ENCODE results near the gene CLUH. TPM values are rescaled to one million over a fixed set of nuclear protein-coding genes. Genes with fewer than 3 reads are reported as not detected.
"Not testable (repeated sequence)": the region's sequence is repeated elsewhere in the genome, so short reads cannot be mapped to it uniquely, and the experiment has no call there.

CLUH gene
- total RNA-seq, 2 experiments from 2014 or later, result 107 to 123 TPM

- peaks cover 48% of the 10 kb centered on the region for H3K36me3 Mint-ChIP-seq (ENCODE audit: low read depth)
Observed at GRCh38 chr17:2680961-2681360, 30.6 kb downstream of the CLUH start.

GRCh38 chr17:2679247-2679646, 32.3 kb downstream of the CLUH start:
- CTCF ChIA-PET; H3K27me3 Mint-ChIP-seq; ATAC-seq; DNase-seq; H3K4me1 Mint-ChIP-seq; H3K9me3 Mint-ChIP-seq (ENCODE audit: low read depth); H3K4me3 Mint-ChIP-seq; POLR2A ChIA-PET: not testable (repeated sequence)
- intact Hi-C loops (cut with DNase I, micrococcal nuclease), result loop anchor here in 1 of 2 experiments (10.0 kb wide), 2 partner anchors 164 to 194 kb away; partner anchors contain the start of gene METTL16
- Mint-ChIP-seq H3K27ac (peak overlapping the region; percentile 19), H3K36me3 (ENCODE audit: low read depth) (peaks cover 52% of the 10 kb centered on the region)

More at GRCh38 chr17:2680961-2681360, 30.6 kb downstream of the CLUH start:
- H3K4me3 Mint-ChIP-seq, result no peak overlapping the region
- DNase-seq, result no peak
- ATAC-seq, result no peak
- intact Hi-C loops (cut with DNase I, micrococcal nuclease), result no loop called here
- POLR2A ChIA-PET, result no interaction called here
- CTCF ChIA-PET, result no interaction called here
- H3K9me3 Mint-ChIP-seq (ENCODE audit: low read depth), result no peaks in the 10 kb centered on the region
- no peaks in the 10 kb centered on the region for H3K27me3 Mint-ChIP-seq
- no peaks in the 10 kb centered on the region for H3K4me1 Mint-ChIP-seq
- peak overlapping the region; percentile 59 for H3K27ac Mint-ChIP-seq

GRCh38 chr17:2672026-2672425, 39.5 kb downstream of the CLUH start:
- CTCF ChIA-PET, result interaction anchor here (1.3 kb wide), 1 partner anchor 289 kb away, joined by 4 read pairs; no protein-coding TSS in a partner anchor
- H3K9me3 Mint-ChIP-seq (ENCODE audit: low read depth), result no peaks in the 10 kb centered on the region
- ATAC-seq (no peak), DNase-seq (no peak)
- peaks cover 6% of the 10 kb centered on the region for H3K4me1 Mint-ChIP-seq
- intact Hi-C loops (cut with DNase I, micrococcal nuclease), result loop anchor here in 1 of 2 experiments (10.0 kb wide), 2 partner anchors 157 to 187 kb away; partner anchors contain the start of gene METTL16
- no peaks in the 10 kb centered on the region for H3K27me3 Mint-ChIP-seq
- no peak overlapping the region for H3K4me3 Mint-ChIP-seq
- H3K36me3 Mint-ChIP-seq (ENCODE audit: low read depth), result peaks cover 58% of the 10 kb centered on the region
- POLR2A ChIA-PET, result no interaction called here
- no peak overlapping the region for H3K27ac Mint-ChIP-seq

- POLR2A ChIA-PET; H3K27me3 Mint-ChIP-seq; intact Hi-C loops (cut with DNase I, micrococcal nuclease): not testable (repeated sequence)
Observed at GRCh38 chr17:2660410-2660809, 51.2 kb downstream of the CLUH start.

GRCh38 chr17:2659337-2659736, 52.2 kb downstream of the CLUH start:
- ChIA-PET CTCF (interaction anchor here (0.6 to 1.2 kb wide), 3 partner anchors 23 to 243 kb away, joined by 3 to 5 read pairs (median 4); no protein-coding TSS in a partner anchor), POLR2A (interaction anchor here (0.7 kb wide), 1 partner anchor 49 kb away, joined by 5 read pairs; no protein-coding TSS in a partner anchor)
- Mint-ChIP-seq H3K36me3 (ENCODE audit: low read depth) (peaks cover 23% of the 10 kb centered on the region), H3K4me1 (peaks cover 48% of the 10 kb centered on the region)
- H3K27me3 Mint-ChIP-seq; ATAC-seq; H3K27ac Mint-ChIP-seq; intact Hi-C loops (cut with DNase I, micrococcal nuclease); DNase-seq; H3K4me3 Mint-ChIP-seq; H3K9me3 Mint-ChIP-seq (ENCODE audit: low read depth): not testable (repeated sequence)

More at GRCh38 chr17:2660410-2660809, 51.2 kb downstream of the CLUH start:
- Mint-ChIP-seq H3K27ac (peak overlapping the region; percentile 37), H3K4me1 (peaks cover 44% of the 10 kb centered on the region), H3K36me3 (ENCODE audit: low read depth) (peaks cover 21% of the 10 kb centered on the region)
- H3K4me3 Mint-ChIP-seq; CTCF ChIA-PET; ATAC-seq; DNase-seq; H3K9me3 Mint-ChIP-seq (ENCODE audit: low read depth): not testable (repeated sequence)

- Mint-ChIP-seq H3K36me3 (ENCODE audit: low read depth) (peaks cover 39% of the 10 kb centered on the region), H3K9me3 (ENCODE audit: low read depth) (peaks cover 3% of the 10 kb centered on the region), H3K27me3 (no peaks in the 10 kb centered on the region), H3K4me3 (no peak overlapping the region), H3K4me1 (peaks cover 48% of the 10 kb centered on the region), H3K27ac (peak overlapping the region; percentile 55)
- ChIA-PET POLR2A (no interaction called here), CTCF (interaction anchor here (0.8 to 1.0 kb wide), 2 partner anchors 17 to 19 kb away, joined by 3 to 4 read pairs; no protein-coding TSS in a partner anchor)
- DNase-seq, result no peak
- intact Hi-C loops (cut with DNase I, micrococcal nuclease), result no loop called here
- peak; percentile 58 for ATAC-seq
Observed at GRCh38 chr17:2656283-2656682, 55.3 kb downstream of the CLUH start.

GRCh38 chr17:2655546-2655945, 56.0 kb downstream of the CLUH start:
- Mint-ChIP-seq H3K4me1 (peaks cover 41% of the 10 kb centered on the region), H3K36me3 (ENCODE audit: low read depth) (peaks cover 39% of the 10 kb centered on the region), H3K27ac (peak overlapping the region; percentile 33), H3K4me3 (no peak overlapping the region), H3K27me3 (no peaks in the 10 kb centered on the region), H3K9me3 (ENCODE audit: low read depth) (peaks cover 3% of the 10 kb centered on the region)
- DNase-seq (no peak), ATAC-seq (no peak)
- ChIA-PET POLR2A (interaction anchor here (0.7 kb wide), 1 partner anchor 925 kb away, joined by 4 read pairs; no protein-coding TSS in a partner anchor), CTCF (interaction anchor here (0.8 to 1.0 kb wide), 2 partner anchors 18 to 20 kb away, joined by 3 to 4 read pairs; no protein-coding TSS in a partner anchor)
- intact Hi-C loops (cut with DNase I, micrococcal nuclease), result no loop called here

GRCh38 chr17:2652911-2653310, 58.7 kb downstream of the CLUH start:
- Mint-ChIP-seq H3K27ac (peak overlapping the region; percentile 11), H3K36me3 (ENCODE audit: low read depth) (peaks cover 35% of the 10 kb centered on the region), H3K4me1 (peaks cover 30% of the 10 kb centered on the region)
- CTCF ChIA-PET, result interaction anchor here (1.5 kb wide), 1 partner anchor 14 kb away, joined by 5 read pairs; no protein-coding TSS in a partner anchor
- POLR2A ChIA-PET; H3K4me3 Mint-ChIP-seq; H3K27me3 Mint-ChIP-seq; intact Hi-C loops (cut with DNase I, micrococcal nuclease); DNase-seq; H3K9me3 Mint-ChIP-seq (ENCODE audit: low read depth); ATAC-seq: not testable (repeated sequence)

- Mint-ChIP-seq H3K4me3 (no peak overlapping the region), H3K4me1 (peaks cover 6% of the 10 kb centered on the region), H3K27me3 (no peaks in the 10 kb centered on the region), H3K9me3 (ENCODE audit: low read depth) (peaks cover 3% of the 10 kb centered on the region), H3K36me3 (ENCODE audit: low read depth) (peaks cover 36% of the 10 kb centered on the region), H3K27ac (no peak overlapping the region)
- no peak for ATAC-seq
- intact Hi-C loops (cut with DNase I, micrococcal nuclease), result no loop called here
- ChIA-PET CTCF (interaction anchor here (0.6 kb wide), 1 partner anchor 11 kb away, joined by 3 read pairs; no protein-coding TSS in a partner anchor), POLR2A (no interaction called here)
- no peak for DNase-seq
Observed at GRCh38 chr17:2649191-2649590, 62.4 kb downstream of the CLUH start.

GRCh38 chr17:2647957-2648356, 63.6 kb downstream of the CLUH start:
- DNase-seq (no peak), ATAC-seq (no peak)
- ChIA-PET POLR2A (no interaction called here), CTCF (interaction anchor here (0.6 kb wide), 2 partner anchors 16 to 45 kb away, joined by 3 read pairs; no protein-coding TSS in a partner anchor)
- H3K4me3 Mint-ChIP-seq, result no peak overlapping the region
- intact Hi-C loops (cut with DNase I, micrococcal nuclease), result no loop called here
- no peak overlapping the region for H3K27ac Mint-ChIP-seq
- peaks cover 3% of the 10 kb centered on the region for H3K9me3 Mint-ChIP-seq (ENCODE audit: low read depth)
- H3K4me1 Mint-ChIP-seq, result peaks cover 2% of the 10 kb centered on the region
- H3K36me3 Mint-ChIP-seq (ENCODE audit: low read depth), result peaks cover 33% of the 10 kb centered on the region
- H3K27me3 Mint-ChIP-seq, result no peaks in the 10 kb centered on the region

- ChIA-PET CTCF (no interaction called here), POLR2A (no interaction called here)
- no peak overlapping the region for H3K27ac Mint-ChIP-seq
- H3K9me3 Mint-ChIP-seq (ENCODE audit: low read depth), result no peaks in the 10 kb centered on the region
- no peak for DNase-seq
- intact Hi-C loops (cut with DNase I, micrococcal nuclease), result no loop called here
- H3K27me3 Mint-ChIP-seq, result no peaks in the 10 kb centered on the region
- no peak overlapping the region for H3K4me3 Mint-ChIP-seq
- peaks cover 8% of the 10 kb centered on the region for H3K4me1 Mint-ChIP-seq
- no peak for ATAC-seq
- H3K36me3 Mint-ChIP-seq (ENCODE audit: low read depth), result peaks cover 31% of the 10 kb centered on the region
Observed at GRCh38 chr17:2644971-2645370, 66.6 kb downstream of the CLUH start.
